Peyer's patch (tissue), 4 donors: ENCODE results near the gene PLEKHG3.

ENCODE experiments used
- POLR2A ChIP-seq, 2 donors: fragments of 450-650 bp; IDR thresholded peaks; one replicate each; pipeline ENCODE4 v1.5.1; 2017; ENCODE audit warnings: antibody characterized with exemption in 2 of 2, mild to moderate bottlenecking in 2 of 2, moderate library complexity in 2 of 2
- TF ChIP-seq, protein P1 (sequence below), 6 experiments: fragments of 450-650 bp in 4 of 6; fragments of 200-600 bp in 2 of 6; sonication (generic) in 1 of 6; IDR thresholded peaks; one replicate each; pipeline ENCODE4 v1.5.1; 2017 to 2019; ENCODE audit warnings: antibody characterized with exemption in 6 of 6, mild to moderate bottlenecking in 3 of 6, moderate library complexity in 1 of 6

DNA sequence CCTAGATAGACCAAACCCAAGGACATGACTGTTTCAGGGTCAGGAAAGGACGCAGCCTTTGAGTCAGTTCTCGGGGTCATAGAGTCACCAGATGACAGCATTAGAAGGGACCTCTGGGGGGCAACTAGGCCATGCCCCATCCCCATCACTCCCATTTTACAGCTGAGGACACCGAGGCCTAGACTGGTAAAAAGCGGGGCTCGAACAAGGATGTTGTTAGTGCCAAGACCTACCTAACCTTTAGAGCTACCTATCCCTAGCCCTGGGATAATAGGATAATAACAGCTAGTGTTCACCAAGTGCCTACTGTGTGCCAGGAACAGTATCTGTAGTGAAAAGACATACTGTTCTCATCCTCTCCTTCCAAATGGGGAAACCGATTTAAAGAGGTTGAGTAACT is 48.7 kb downstream of the PLEKHG3 start:
- TF ChIP-seq, protein P1, sequence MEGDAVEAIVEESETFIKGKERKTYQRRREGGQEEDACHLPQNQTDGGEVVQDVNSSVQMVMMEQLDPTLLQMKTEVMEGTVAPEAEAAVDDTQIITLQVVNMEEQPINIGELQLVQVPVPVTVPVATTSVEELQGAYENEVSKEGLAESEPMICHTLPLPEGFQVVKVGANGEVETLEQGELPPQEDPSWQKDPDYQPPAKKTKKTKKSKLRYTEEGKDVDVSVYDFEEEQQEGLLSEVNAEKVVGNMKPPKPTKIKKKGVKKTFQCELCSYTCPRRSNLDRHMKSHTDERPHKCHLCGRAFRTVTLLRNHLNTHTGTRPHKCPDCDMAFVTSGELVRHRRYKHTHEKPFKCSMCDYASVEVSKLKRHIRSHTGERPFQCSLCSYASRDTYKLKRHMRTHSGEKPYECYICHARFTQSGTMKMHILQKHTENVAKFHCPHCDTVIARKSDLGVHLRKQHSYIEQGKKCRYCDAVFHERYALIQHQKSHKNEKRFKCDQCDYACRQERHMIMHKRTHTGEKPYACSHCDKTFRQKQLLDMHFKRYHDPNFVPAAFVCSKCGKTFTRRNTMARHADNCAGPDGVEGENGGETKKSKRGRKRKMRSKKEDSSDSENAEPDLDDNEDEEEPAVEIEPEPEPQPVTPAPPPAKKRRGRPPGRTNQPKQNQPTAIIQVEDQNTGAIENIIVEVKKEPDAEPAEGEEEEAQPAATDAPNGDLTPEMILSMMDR (IDR thresholded peaks at IDR 0.05) = no peak
- TF ChIP-seq POLR2A (IDR thresholded peaks at IDR 0.05) = no peak
